ENCODE data around the gene NFATC1. TPM values are rescaled to one million over a fixed set of nuclear protein-coding genes. Genes with fewer than 3 reads are reported as not detected.
A peak's percentile ranks its signal among the peaks of the same experiment; 100 is the strongest.

NFATC1 gene
- total RNA-seq, result 10 to 100 TPM; 13.9 to 24.3 (median 16.7) TPM

DNA sequence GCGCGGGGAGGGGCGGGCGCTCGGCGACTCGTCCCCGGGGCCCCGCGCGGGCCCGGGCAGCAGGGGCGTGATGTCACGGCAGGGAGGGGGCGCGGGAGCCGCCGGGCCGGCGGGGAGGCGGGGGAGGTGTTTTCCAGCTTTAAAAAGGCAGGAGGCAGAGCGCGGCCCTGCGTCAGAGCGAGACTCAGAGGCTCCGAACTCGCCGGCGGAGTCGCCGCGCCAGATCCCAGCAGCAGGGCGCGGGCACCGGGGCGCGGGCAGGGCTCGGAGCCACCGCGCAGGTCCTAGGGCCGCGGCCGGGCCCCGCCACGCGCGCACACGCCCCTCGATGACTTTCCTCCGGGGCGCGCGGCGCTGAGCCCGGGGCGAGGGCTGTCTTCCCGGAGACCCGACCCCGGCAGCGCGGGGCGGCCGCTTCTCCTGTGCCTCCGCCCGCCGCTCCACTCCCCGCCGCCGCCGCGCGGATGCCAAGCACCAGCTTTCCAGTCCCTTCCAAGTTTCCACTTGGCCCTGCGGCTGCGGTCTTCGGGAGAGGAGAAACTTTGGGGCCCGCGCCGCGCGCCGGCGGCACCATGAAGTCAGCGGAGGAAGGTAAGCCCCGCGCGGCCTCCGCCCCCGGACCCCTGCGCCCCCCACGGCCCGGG, at the start of gene NFATC1:
TSS of gene NFATC1 (plus strand) at position 170 of the 644 bp plus-strand sequence. CDS start at position 465, 295 bp downstream.
- Histone ChIP-seq H3K4me1 (peaks cover 61% of the 10 kb centered on the region), H3K4me3 (peak within 1 kb of the TSS; percentile 58), H3K9me3 (no peaks in the 10 kb centered on the region), H3K36me3 (no peaks in the 10 kb centered on the region), H3K27me3 (no peaks in the 10 kb centered on the region), H3K27ac (peak within 1 kb of the TSS; percentile 83)
- TF ChIP-seq POLR2AphosphoS5 (IDR thresholded peaks at IDR 0.05) (no peak), POLR2A (IDR thresholded peaks at IDR 0.05) (peak in 1 of 2 donors; percentile 73)
- peak in 1 of 2 donors; percentile 90 for DNase-seq (ENCODE audit: low spot score in 2 of 2)
- no CpG with 5 or more reads among the region's 91 CpGs for WGBS

GRCh38 chr18:79345981-79346380, 49.7 kb upstream of the NFATC1 start:
- TF ChIP-seq, protein P1, sequence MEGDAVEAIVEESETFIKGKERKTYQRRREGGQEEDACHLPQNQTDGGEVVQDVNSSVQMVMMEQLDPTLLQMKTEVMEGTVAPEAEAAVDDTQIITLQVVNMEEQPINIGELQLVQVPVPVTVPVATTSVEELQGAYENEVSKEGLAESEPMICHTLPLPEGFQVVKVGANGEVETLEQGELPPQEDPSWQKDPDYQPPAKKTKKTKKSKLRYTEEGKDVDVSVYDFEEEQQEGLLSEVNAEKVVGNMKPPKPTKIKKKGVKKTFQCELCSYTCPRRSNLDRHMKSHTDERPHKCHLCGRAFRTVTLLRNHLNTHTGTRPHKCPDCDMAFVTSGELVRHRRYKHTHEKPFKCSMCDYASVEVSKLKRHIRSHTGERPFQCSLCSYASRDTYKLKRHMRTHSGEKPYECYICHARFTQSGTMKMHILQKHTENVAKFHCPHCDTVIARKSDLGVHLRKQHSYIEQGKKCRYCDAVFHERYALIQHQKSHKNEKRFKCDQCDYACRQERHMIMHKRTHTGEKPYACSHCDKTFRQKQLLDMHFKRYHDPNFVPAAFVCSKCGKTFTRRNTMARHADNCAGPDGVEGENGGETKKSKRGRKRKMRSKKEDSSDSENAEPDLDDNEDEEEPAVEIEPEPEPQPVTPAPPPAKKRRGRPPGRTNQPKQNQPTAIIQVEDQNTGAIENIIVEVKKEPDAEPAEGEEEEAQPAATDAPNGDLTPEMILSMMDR (IDR thresholded peaks at IDR 0.05), result no peak

GRCh38 chr18:79348066-79348465, 47.7 kb upstream of the NFATC1 start:
- WGBS, result 81% methylated on average over 5 of the region's 5 CpGs
- H3K4me1 ChIP-seq, result no peaks in the 10 kb centered on the region
- H3K9me3 ChIP-seq, result no peaks in the 10 kb centered on the region
- no peak for TF ChIP-seq POLR2AphosphoS5 (IDR thresholded peaks at IDR 0.05)
- TF ChIP-seq, protein P1 (IDR thresholded peaks at IDR 0.05), result no peak
- no peak for TF ChIP-seq EP300 (IDR thresholded peaks at IDR 0.05)
- no peak for TF ChIP-seq POLR2A (IDR thresholded peaks at IDR 0.05)
- H3K27ac ChIP-seq, result no peak overlapping the region
- H3K27me3 ChIP-seq, result no peaks in the 10 kb centered on the region
- no peak for DNase-seq (ENCODE audit: low spot score in 2 of 2)
- H3K36me3 ChIP-seq, result peaks cover 89% of the 10 kb centered on the region
- H3K4me3 ChIP-seq, result no peak overlapping the region

More at GRCh38 chr18:79345981-79346380, 49.7 kb upstream of the NFATC1 start:
- Histone ChIP-seq H3K4me3 (no peak overlapping the region), H3K27ac (no peak overlapping the region), H3K9me3 (no peaks in the 10 kb centered on the region), H3K4me1 (no peaks in the 10 kb centered on the region), H3K27me3 (no peaks in the 10 kb centered on the region), H3K36me3 (peaks cover 75% of the 10 kb centered on the region)
- 91% methylated on average over 21 of the region's 26 CpGs for WGBS
- no peak for DNase-seq (ENCODE audit: low spot score in 2 of 2)

DNA sequence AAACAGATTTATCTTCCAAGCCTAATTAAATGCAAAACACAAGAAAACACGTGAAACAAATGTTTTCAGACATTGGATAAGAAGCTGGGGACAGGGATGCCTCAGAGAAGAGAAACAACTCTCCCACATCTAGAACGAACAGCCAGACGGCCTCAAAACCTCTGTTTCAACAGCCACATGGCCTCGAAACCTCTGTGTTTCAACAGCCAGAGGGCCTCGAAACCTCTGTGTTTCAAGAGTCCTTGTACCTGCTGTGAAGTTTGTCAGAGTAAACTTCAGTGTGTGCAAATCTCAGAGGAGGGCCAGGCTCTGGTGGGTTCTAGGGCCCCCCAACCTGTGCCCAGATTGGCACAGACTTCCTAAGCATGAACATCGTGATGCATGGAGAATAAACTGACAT, 43.3 kb upstream of the NFATC1 start:
- Histone ChIP-seq H3K27me3 (no peaks in the 10 kb centered on the region), H3K36me3 (peaks cover 56% of the 10 kb centered on the region), H3K4me3 (no peak overlapping the region), H3K9me3 (no peaks in the 10 kb centered on the region), H3K4me1 (no peaks in the 10 kb centered on the region), H3K27ac (no peak overlapping the region)
- 79% methylated on average over 6 of the region's 6 CpGs for WGBS
- TF ChIP-seq, protein P1 (IDR thresholded peaks at IDR 0.05), result no peak
- TF ChIP-seq POLR2A (IDR thresholded peaks at IDR 0.05) (no peak), EP300 (IDR thresholded peaks at IDR 0.05) (no peak), POLR2AphosphoS5 (IDR thresholded peaks at IDR 0.05) (no peak)
- no peak for DNase-seq (ENCODE audit: low spot score in 2 of 2)

GRCh38 chr18:79353267-79353666, 42.5 kb upstream of the NFATC1 start:
- Histone ChIP-seq H3K36me3 (peaks cover 48% of the 10 kb centered on the region), H3K4me3 (no peak overlapping the region), H3K27ac (no peak overlapping the region), H3K4me1 (no peaks in the 10 kb centered on the region), H3K9me3 (no peaks in the 10 kb centered on the region), H3K27me3 (no peaks in the 10 kb centered on the region)
- WGBS, result 89% methylated on average over 16 of the region's 17 CpGs
- no peak for DNase-seq (ENCODE audit: low spot score in 2 of 2)
- TF ChIP-seq POLR2A (IDR thresholded peaks at IDR 0.05), result no peak

DNA sequence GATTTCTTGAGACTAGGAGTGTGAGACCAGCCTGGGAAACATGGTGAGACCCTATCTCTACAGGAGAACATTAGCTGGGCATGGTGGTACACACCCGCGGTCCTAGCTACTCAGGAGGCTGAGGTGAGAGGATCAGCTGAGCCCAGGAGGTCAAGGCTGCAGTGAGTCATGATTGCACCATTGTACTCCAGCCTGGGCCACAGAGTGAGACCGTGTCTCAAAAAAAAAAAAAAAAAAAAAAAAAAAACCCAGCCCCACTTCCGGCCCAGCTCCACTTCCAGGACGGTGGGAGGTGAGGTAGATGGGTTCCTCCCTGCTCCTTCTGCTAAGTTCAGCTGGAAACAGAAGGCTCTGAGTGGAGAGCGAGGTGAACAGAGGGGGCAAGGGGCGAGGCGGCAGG, 41.4 kb upstream of the NFATC1 start:
- H3K4me3 ChIP-seq, result no peak overlapping the region
- H3K4me1 ChIP-seq, result no peaks in the 10 kb centered on the region
- no peaks in the 10 kb centered on the region for H3K27me3 ChIP-seq
- TF ChIP-seq POLR2AphosphoS5 (IDR thresholded peaks at IDR 0.05) (no peak), EP300 (IDR thresholded peaks at IDR 0.05) (no peak), POLR2A (IDR thresholded peaks at IDR 0.05) (no peak)
- TF ChIP-seq, protein P1 (IDR thresholded peaks at IDR 0.05), result no peak
- H3K36me3 ChIP-seq, result peaks cover 41% of the 10 kb centered on the region
- no peak overlapping the region for H3K27ac ChIP-seq
- 83% methylated on average over 8 of the region's 8 CpGs for WGBS
- no peaks in the 10 kb centered on the region for H3K9me3 ChIP-seq
- DNase-seq (ENCODE audit: low spot score in 2 of 2), result no peak

Data from suprapubic skin (tissue), 4 donors.